ENCODE data around the gene PRODH. TPM values are rescaled to one million over a fixed set of nuclear protein-coding genes. Genes with fewer than 3 reads are reported as not detected.
"Not testable (repeated sequence)": the region's sequence is repeated elsewhere in the genome, so short reads cannot be mapped to it uniquely, and the experiment has no call there.

Gene PRODH
- total RNA-seq, 4 donors from 2014 or later = 1.0 to 3.7 (median 2.6) TPM; not detected in 1

- Histone ChIP-seq H3K36me3 (no peaks in the 10 kb centered on the region), H3K4me3 (no peak overlapping the region), H3K27ac (no peak overlapping the region), H3K27me3 (no peaks in the 10 kb centered on the region), H3K4me1 (no peaks in the 10 kb centered on the region), H3K9me3 (no peaks in the 10 kb centered on the region)
- no peak for DNase-seq
- TF ChIP-seq POLR2A (IDR thresholded peaks at IDR 0.05) = no peak
- TF ChIP-seq CTCF (IDR thresholded peaks at IDR 0.05) = no peak
- intact Hi-C loops (cut with DNase I; ENCODE audit: low total_unique reads) = no loop called here
Observed at GRCh38 chr22:18909556-18909955, 26.5 kb downstream of the PRODH start.

GRCh38 chr22:18906896-18907295, 29.2 kb downstream of the PRODH start:
- Histone ChIP-seq H3K27ac (no peak overlapping the region), H3K27me3 (no peaks in the 10 kb centered on the region), H3K36me3 (no peaks in the 10 kb centered on the region), H3K4me1 (no peaks in the 10 kb centered on the region), H3K4me3 (no peak overlapping the region), H3K9me3 (no peaks in the 10 kb centered on the region)
- intact Hi-C loops (cut with DNase I; ENCODE audit: low total_unique reads) = no loop called here
- DNase-seq = no peak
- no peak for TF ChIP-seq CTCF (IDR thresholded peaks at IDR 0.05)

- intact Hi-C loops (cut with DNase I; ENCODE audit: low total_unique reads); H3K9me3 ChIP-seq; DNase-seq: not testable (repeated sequence)
Observed at GRCh38 chr22:18906410-18906745, 29.7 kb downstream of the PRODH start.

GRCh38 chr22:18905540-18906409, 30.3 kb downstream of the PRODH start, which contains the start of gene DGCR6:
TSS of gene DGCR6 (plus strand) at chr22:18906320. CDS start at chr22:18906375, 55 bp downstream.
- H3K4me3 ChIP-seq = no peak within 1 kb of the TSS
- no peaks in the 10 kb centered on the region for H3K27me3 ChIP-seq
- no peak for TF ChIP-seq POLR2A (IDR thresholded peaks at IDR 0.05)
- no peak for TF ChIP-seq CTCF (IDR thresholded peaks at IDR 0.05)

More at GRCh38 chr22:18906410-18906745, 29.7 kb downstream of the PRODH start:
- H3K4me3 ChIP-seq, H3K27ac ChIP-seq, H3K36me3 ChIP-seq, H3K27me3 ChIP-seq, H3K4me1 ChIP-seq: not testable (repeated sequence)

GRCh38 chr22:18896037-18896657, 39.9 kb downstream of the PRODH start:
- H3K4me1 ChIP-seq; H3K9me3 ChIP-seq; H3K27ac ChIP-seq; intact Hi-C loops (cut with DNase I; ENCODE audit: low total_unique reads); H3K4me3 ChIP-seq; H3K27me3 ChIP-seq; DNase-seq; H3K36me3 ChIP-seq: not testable (repeated sequence)

More at GRCh38 chr22:18905540-18906409, 30.3 kb downstream of the PRODH start, which contains the start of gene DGCR6:
- intact Hi-C loops (cut with DNase I; ENCODE audit: low total_unique reads) = no loop called here
- no peaks in the 10 kb centered on the region for H3K4me1 ChIP-seq
- H3K9me3 ChIP-seq = no peaks in the 10 kb centered on the region
- H3K36me3 ChIP-seq = no peaks in the 10 kb centered on the region
- DNase-seq = no peak
- H3K27ac ChIP-seq = no peak within 1 kb of the TSS

GRCh38 chr22:18893775-18894174, 42.3 kb downstream of the PRODH start:
- not testable (repeated sequence) for H3K27ac ChIP-seq, DNase-seq, H3K9me3 ChIP-seq

GRCh38 chr22:18890510-18891192, 45.4 kb downstream of the PRODH start:
- H3K36me3 ChIP-seq; H3K27me3 ChIP-seq; DNase-seq; H3K9me3 ChIP-seq; H3K4me3 ChIP-seq; intact Hi-C loops (cut with DNase I; ENCODE audit: low total_unique reads); H3K4me1 ChIP-seq; H3K27ac ChIP-seq: not testable (repeated sequence)

More at GRCh38 chr22:18893775-18894174, 42.3 kb downstream of the PRODH start:
- H3K27me3 ChIP-seq; H3K4me3 ChIP-seq; H3K36me3 ChIP-seq; H3K4me1 ChIP-seq; intact Hi-C loops (cut with DNase I; ENCODE audit: low total_unique reads): not testable (repeated sequence)

Data from uterus (tissue), 4 donors.